Bronchial epithelial cell (primary cell): ENCODE results near the gene GTF2H4. TPM values are rescaled to one million over a fixed set of nuclear protein-coding genes. Genes with fewer than 3 reads are reported as not detected.
A peak's percentile ranks its signal among the peaks of the same experiment; 100 is the strongest.

ENCODE experiments used
- DNase-seq: peaks from one replicate; pipeline ENCODE4 v3.0.0-alpha.2; 2010; ENCODE audit warnings: low read depth
- FAIRE-seq: peaks from 2 replicates; lab custom pipeline; 2011; peaks lifted over from hg19 to GRCh38; lab: Jason Lieb, UNC
- H3K27me3 ChIP-seq: 2 replicates; pipeline ENCODE4 v1.5.1; 2011; ENCODE audit warnings: low read length; ENCODE audit not compliant: control insufficient read depth, insufficient read depth
- H3K36me3 ChIP-seq: 2 replicates; pipeline ENCODE4 v1.5.1; 2011; ENCODE audit warnings: low read length; ENCODE audit not compliant: control insufficient read depth, insufficient read depth
- H3K4me3 ChIP-seq: 2 replicates; pipeline ENCODE4 v1.5.1; 2011; ENCODE audit warnings: mild to moderate bottlenecking, low read depth, low read length, control low read depth
- CTCF ChIP-seq: IDR thresholded peaks from 2 replicates; pipeline ENCODE4 v1.5.1; 2011; ENCODE audit warnings: mild to moderate bottlenecking, moderate library complexity, low read length, control low read depth, inconsistent platforms; ENCODE audit not compliant: insufficient read depth, severe bottlenecking
- total RNA-seq: library from RNA; depleted of rRNA; stranded (reverse); fragments of >200 nt; gene quantifications from 2 replicates; pipeline ENCODE4 v1.2.1, GENCODE V29; 2014

The GTF2H4 gene
- total RNA-seq, 1 donor from 2014 or later = 10.0 TPM

GRCh38 chr6:30882759-30883684 lies 25.0 kb upstream of the GTF2H4 start:
- H3K27me3 ChIP-seq = no peaks in the 10 kb centered on the region
- H3K4me3 ChIP-seq = peak overlapping the region; percentile 64
- FAIRE-seq = no peak
- peaks cover 1% of the 10 kb centered on the region for H3K36me3 ChIP-seq
- peak; percentile 84 for DNase-seq
- TF ChIP-seq CTCF = no peak

- FAIRE-seq (no peak), DNase-seq (peak; percentile 79)
- TF ChIP-seq CTCF = no peak
- Histone ChIP-seq H3K27me3 (no peaks in the 10 kb centered on the region), H3K4me3 (peak within 1 kb of the TSS; percentile 64), H3K36me3 (peaks cover 4% of the 10 kb centered on the region)
These were observed 24.1 kb upstream of the GTF2H4 start, which contains the start of gene DDR1 for GRCh38 chr6:30883685-30884520. DDR1 (plus strand) TSS chr6:30884519; CDS start chr6:30888730, 4,211 bp downstream.

- DNase-seq (peak; percentile 54), FAIRE-seq (no peak)
- TF ChIP-seq CTCF = no peak
- Histone ChIP-seq H3K4me3 (peak overlapping the region; percentile 64), H3K27me3 (no peaks in the 10 kb centered on the region), H3K36me3 (peaks cover 9% of the 10 kb centered on the region)
These were observed 23.2 kb upstream of the GTF2H4 start for GRCh38 chr6:30884521-30885480.

GRCh38 chr6:30885481-30885998 lies 22.5 kb upstream of the GTF2H4 start:
- DNase-seq = peak; percentile 77
- no peaks in the 10 kb centered on the region for H3K27me3 ChIP-seq

More at GRCh38 chr6:30885481-30885998, 22.5 kb upstream of the GTF2H4 start:
- peak overlapping the region; percentile 64 for H3K4me3 ChIP-seq
- peaks cover 15% of the 10 kb centered on the region for H3K36me3 ChIP-seq
- TF ChIP-seq CTCF = no peak
- FAIRE-seq = peak; percentile 76
